Measurements from ENCODE around the gene MX1. TPM values are rescaled to one million over a fixed set of nuclear protein-coding genes. Genes with fewer than 3 reads are reported as not detected.

The MX1 gene
- total and polyA plus RNA-seq, 2 of the 13 experiments (the other 11 are each of a cell fraction or from before 2014, with no cell fraction given): 2.6 to 5.8 TPM

GRCh38 chr21:41472753-41473548, 46.9 kb downstream of the MX1 start:
- Histone ChIP-seq H3K4me3 (replicated peaks in 1 of 3; ENCODE audit: insufficient read depth in 1 of 3, low read depth in 2 of 3, low read length in 3 of 3) (no peak overlapping the region), H3K36me3 (replicated peaks in 1 of 2; ENCODE audit: control insufficient read depth in 1 of 2, insufficient read depth in 2 of 2, low read length in 2 of 2) (no peaks in the 10 kb centered on the region), H4K20me1 (ENCODE audit: insufficient read depth, low read length) (no peaks in the 10 kb centered on the region), H2AFZ (ENCODE audit: low read length) (no peak overlapping the region), H3K27me3 (ENCODE audit: control insufficient read depth in 1 of 2, insufficient read depth in 2 of 2, low read length in 2 of 2) (no peaks in the 10 kb centered on the region), H3K9ac (ENCODE audit: insufficient read depth, low read depth, low read length) (no peak overlapping the region), H3K9me3 (ENCODE audit: low read length) (no peaks in the 10 kb centered on the region), H3K27ac (ENCODE audit: extremely low read length, insufficient read depth, low read length) (no peak overlapping the region), H3K79me2 (ENCODE audit: insufficient read depth, low read length) (no peaks in the 10 kb centered on the region), H3K4me1 (ENCODE audit: insufficient read depth, low read length) (peaks cover 14% of the 10 kb centered on the region), H3K4me2 (ENCODE audit: low read depth, low read length) (no peak overlapping the region)
- in situ Hi-C loops (cut with HindIII; ENCODE audit: extremely low pct_ligation_motif_present, low pct_unique_long_range_greater_than_20kb): no loop called here
- DNase-seq (ENCODE audit: low spot score): no peak
- no peak for ATAC-seq
- 85% methylated on average over 10 of the region's 33 CpGs for WGBS (ENCODE audit: low lambda C conversion rate)
- TF ChIP-seq ZNF446 (CRISPR knock-in tag; IDR thresholded peaks at IDR 0.05) (no peak), ZNF644 (CRISPR knock-in tag; IDR thresholded peaks at IDR 0.05; ENCODE audit: low read depth) (no peak), ATF4 (CRISPR knock-in tag; IDR thresholded peaks at IDR 0.05) (no peak), ZNF501 (CRISPR knock-in tag; IDR thresholded peaks at IDR 0.05) (no peak), ZHX2 (IDR thresholded peaks at IDR 0.05; ENCODE audit: low read depth) (no peak), ZHX2 (CRISPR knock-in tag; IDR thresholded peaks at IDR 0.05; ENCODE audit: borderline replicate concordance) (no peak), FOXO1 (CRISPR knock-in tag; IDR thresholded peaks at IDR 0.05) (no peak), SNAPC2 (CRISPR knock-in tag; IDR thresholded peaks at IDR 0.05) (no peak), CEBPZ (IDR thresholded peaks at IDR 0.05; ENCODE audit: low read length) (no peak), HOXA3 (CRISPR knock-in tag; IDR thresholded peaks at IDR 0.05) (no peak), ZBTB39 (CRISPR knock-in tag; IDR thresholded peaks at IDR 0.05) (no peak)
- ChIA-PET POLR2A (no interaction called here), CTCF (ENCODE audit: low intra/inter-chr PET ratio, low total read pairs) (no interaction called here)
- no TSS peak for BruUV-seq (replicated peaks)
- no peak for FAIRE-seq
- intact Hi-C loops (cut with micrococcal nuclease; ENCODE audit: unreplicated experiment): no loop called here

Data from HepG2 (cell line).